ENCODE measurements around the gene NEO1.

Gene NEO1

DNA sequence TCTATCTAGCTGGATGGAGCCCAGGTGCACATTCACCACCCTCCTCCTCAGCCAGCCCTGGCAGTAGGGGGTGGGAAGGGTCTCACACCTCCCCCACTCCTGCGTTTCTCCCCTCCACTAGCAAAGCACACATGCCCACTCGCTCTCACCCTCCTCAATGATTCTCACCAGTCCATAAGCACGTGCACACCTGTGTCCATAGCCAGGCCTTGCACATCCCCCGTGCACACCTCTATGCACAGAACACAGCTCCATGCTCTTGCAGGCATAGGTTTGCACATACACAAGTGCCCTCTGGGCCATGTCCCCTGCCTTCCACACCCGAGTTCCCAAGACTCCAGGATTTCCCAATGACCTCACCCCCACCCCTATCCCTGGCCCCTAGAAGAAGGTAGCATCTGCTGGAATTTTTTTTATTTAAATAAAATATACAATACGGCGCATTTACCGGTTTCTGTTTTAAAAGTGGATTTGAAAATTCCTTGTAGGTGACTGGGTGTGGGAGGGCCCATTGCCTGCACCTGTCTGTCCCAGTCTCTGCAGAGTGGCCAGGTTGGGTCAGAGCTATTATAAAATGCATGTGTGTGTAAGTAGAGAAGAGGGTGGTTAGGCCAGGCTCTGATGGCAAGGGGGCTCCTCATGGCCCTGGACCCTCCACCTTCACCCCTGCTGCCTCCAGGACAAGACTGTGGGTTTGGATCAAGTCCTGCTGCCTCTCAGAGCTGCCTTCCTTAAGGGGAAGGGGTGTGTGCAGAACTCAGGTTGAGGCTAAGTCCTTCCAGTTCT is 267.4 kb downstream of the NEO1 start:
- DNase-seq = no peak

DNA sequence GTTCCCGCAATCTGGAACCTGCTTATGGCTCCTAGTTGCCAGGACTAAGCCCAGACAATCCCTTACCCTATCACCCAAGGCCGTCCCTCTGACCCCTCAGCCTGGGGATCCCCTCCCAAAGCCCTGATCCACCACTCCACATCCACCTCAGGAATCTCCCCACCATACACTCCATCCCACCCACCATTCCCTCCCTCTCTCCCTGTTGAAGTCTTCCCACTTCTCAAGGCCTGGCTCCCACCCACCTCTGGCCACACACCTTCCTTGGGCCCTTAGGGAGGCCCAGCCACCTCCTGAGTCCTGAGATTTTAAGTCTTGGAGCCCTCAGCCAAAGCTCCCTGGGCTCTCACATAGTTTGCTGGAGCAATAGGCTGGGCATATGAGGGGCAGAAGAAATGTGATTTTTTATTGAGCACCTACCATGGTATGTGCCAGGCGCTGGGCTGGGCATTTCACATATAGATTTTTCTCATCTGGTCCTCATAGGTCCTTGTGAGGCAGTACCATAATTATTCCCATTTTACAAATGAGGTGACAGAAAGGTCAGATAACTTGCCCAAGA is 268.4 kb downstream of the NEO1 start:
- no peak for DNase-seq

DNA sequence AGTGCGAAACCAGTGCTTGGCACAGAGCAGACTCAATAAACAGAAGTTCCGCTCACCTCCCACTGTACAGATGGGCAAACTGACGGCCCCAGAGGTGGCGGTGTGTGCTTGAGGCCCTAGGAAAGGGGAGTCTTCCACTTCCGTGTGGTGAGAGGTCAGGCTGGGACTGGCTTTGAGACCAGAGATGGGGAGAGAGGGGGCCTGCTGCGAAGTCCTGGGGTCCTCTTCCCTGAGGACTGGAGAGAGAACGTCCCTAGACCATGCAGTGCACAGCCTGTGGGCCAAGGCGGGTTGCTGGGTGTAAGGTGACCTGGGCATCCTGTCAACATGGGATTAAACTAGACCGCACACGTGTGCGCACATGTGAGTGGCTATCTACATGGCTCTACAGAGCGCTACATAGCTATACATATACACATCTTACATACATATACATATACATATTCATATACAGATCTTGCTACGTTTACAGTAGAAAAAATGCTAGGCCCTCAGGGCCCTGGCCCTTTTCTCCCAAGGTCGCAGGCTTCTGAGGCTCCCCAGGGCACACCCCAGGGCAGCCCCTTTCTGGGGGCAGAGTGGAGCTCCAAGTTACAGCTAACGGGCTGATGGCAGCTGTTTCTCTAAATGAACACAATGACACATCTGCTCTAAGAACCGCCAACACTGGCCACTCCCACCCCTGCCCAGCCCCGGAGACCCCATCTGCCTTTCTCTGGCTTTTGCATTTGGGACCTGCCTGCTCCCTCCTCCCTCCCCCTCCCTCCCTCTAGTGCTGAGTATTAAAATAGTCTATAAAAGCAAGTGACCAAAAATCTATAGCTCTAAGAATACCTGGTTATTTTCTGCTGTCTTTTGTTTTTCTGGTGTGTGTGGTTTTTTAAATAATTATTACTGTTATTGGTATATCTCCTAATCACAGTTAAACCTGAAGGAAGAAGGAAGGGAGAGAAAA is 269.5 kb downstream of the NEO1 start:
- DNase-seq = no peak

DNA sequence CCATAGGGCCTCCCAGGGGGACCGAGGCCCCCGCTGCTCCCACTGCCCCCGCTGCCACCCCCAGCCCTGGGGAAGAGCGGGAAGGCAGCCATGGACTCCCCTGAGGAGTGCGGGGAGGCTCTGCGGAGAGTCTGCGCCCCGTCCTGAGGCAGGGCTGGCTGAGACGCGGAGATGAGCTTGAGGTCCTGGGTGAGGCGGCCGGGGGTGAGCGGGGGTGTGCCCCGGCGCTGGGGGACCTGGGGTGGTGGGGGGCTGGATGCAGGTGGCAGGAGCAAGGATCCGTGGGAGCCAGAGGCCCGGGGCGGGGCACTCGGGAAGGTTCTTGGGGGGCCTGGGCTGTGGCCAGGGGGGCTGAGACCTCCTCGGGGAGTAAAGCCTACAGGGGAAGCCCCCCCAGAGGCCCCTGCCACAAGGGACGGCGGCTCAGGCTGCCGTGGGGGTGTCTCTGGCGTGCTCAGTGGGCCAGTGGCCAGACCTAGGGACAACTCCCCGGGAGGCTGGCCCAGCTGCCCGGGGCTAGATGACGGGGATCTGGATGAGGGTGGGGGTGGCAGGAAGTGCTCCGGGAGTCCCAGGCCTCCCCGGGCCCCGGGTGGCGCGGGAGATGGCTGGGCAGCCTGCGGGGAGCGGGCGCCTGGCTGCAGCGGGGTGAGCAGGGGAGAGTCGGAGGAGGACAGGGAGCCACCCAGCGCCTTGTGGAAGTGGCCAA is 270.6 kb downstream of the NEO1 start:
- no peak for DNase-seq

DNA sequence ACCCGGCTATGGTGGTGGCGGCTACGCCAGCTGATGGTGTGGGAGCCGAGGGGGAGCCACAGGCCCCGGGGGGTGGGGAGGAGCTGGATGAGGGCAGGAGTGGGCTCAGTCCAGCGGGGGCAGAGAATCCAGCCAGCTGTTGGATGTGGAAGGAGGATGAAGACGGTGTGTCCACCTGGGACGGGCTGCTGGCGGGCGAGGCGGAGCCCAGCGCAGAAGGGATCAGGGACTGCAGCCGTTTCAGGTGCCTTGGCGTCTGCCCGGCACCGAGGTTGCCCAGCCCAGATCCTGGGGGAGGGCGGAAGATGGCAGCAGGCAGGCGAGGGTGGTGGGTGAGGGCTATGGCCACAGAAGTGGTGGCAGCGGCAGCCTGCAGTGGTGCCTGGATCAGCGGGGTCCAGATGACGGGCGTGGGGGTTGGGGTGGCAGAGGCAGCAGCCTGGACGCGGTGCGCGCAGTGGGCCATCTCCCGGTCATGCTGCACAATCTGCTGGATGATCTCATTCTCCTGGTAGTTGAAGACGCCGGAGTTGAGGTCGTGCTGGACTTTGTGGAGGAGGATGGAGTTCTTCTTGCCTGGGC is 271.2 kb downstream of the NEO1 start:
- no peak for DNase-seq

DNA sequence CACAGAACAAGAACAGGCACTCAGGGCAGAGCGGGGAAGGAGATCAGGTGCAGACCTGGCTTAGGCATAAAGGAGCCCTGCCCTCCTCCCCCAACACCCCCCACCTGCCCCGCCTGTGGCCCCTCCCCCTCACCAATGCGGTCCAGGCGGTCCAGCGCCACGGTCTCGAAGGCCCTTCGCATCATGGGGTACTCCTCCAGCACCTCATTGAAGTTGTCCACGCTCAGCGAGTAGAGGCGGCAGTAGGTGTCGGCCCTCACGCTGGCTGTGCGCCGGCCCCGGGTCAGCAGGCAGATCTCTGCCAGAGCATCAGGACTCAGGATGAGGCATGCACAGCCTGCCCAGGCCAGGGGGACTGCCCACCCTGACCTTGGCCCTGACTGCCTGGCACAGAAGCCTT is 271.7 kb downstream of the NEO1 start:
- no peak for DNase-seq

DNA sequence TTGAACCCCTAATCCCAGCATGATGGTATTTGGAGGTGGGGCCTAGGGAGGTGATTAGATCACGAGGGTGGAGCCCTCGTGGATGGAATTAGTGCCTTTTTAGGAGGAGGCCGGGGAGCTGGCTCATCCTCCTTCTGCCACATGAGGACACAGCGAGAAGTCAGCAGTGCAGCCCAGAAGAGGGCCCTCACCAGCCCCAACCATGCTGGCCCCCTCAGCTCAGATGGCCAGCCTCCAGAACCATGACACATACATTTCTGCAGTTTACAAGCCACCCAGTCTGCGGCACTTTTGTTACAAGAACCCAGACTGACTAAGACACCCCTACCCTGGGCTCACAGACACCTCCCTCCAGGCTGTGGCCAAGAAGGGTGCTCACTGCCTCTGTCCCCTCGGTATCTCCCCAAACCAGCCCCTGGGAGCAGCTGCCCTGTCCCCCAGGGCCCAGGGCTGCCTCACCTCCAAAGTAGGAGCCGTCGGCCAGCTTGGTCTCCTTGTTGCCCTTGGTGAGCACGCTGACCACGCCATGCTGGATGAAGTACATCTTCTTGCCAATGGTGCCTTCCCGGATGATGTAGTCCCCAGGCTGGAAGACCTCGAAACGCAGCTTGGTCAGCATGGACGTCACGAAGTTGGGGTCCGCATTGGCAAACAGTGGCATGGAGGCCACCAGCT is 272.4 kb downstream of the NEO1 start:
- DNase-seq = no peak

DNA sequence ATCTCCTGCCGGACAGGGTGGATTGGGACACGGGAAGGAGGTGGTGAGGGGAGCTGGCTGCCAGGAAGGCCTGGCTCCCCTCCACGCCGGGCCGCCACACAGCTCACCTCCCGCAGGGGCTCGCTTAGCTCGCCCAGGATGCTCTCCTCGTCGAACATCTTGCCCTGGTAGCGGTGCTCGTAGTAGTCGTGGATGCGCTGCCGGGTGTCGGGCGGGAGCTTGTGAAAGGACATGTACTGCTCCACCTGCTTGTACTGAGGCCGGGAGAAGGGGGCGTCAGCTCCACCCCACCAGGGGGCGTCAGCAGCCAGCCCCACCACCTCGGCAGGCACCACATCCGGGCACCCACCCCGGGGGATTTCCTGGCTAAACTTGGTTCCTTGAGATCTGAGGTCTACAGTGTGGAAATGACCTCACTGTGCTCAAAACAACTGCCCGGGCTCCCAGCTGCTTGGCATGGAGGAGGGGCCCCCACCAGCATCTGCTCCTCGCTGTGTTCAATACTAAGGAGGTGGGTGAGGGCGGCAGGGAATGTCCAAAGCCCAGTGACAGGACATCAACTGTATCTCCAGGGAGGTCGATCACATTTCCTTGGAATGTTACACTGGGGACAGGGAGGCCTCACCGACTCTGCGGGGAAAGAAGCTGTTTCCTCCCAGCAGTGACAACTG is 273.1 kb downstream of the NEO1 start:
- DNase-seq = no peak

DNA sequence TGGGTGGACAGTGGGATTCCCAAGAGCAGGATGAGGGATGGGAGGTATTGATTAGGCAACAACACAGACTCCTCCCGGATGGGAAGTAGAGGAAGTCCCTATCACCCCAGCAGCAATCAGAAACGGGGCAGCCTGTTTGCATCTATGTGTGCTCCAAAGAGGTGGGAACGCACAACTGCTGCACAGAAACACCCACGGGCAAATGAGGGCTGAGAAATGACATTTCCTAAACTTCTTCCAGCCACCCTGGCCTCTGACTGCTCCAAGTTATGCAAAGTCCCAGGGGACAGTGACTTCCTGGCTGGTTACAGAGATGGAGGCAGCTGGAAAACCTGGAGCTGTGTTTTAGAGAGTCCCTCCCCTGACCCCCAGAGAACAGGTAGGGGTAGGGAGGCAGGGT is 273.9 kb downstream of the NEO1 start:
- DNase-seq = no peak

DNA sequence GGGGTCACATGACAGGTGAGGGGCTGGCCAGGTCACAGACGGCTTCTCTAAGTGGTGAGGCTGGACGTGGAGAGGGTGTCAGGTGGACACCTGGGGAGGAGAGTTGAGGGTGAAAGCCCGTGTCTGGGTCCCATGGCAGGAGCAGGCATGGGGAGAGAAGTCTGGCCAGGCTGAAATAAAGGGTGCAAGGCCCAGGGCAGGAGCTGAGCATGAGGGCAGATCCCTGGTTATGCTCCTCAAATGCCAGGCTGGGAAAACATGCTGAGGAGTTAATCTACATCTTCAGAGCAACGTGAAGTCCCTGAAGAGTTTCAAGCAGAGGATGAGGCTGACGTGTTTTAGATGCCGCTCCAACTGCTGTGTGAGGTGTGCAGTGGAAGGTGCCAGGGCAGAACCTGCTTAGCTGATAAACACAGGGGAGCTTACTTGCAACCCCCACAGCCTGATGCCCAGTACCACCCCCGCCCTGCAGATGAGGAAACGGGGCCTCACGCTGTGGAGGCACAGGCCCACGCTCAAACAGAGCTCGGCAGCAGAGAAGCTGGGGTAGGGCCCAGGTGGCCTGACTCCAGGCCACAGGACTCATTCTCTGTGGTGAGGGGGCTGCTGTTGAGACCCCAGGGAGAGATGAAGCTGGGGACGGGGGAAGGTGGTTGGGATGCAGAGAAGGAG is 276.0 kb downstream of the NEO1 start:
- DNase-seq = no peak

DNA sequence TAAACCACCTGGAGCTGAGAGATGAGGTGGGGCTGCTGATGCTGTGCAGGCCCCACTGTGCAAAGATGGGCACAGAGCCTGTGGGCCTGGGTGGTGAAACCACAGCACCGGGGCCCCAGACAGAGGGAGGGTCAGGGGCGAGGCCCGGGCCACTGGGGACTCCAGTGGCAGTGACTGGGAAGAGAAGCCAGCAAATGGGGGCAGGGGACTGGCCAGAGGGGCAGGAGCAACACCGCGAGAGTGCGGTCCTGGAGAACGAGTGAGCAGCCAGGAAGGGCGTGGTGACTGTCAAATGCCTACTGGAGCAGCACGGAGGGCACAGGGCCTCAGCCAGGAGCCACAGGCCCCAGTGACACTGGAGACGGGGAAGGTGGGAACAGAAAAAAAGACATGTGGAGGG is 276.7 kb downstream of the NEO1 start:
- DNase-seq = no peak

DNA sequence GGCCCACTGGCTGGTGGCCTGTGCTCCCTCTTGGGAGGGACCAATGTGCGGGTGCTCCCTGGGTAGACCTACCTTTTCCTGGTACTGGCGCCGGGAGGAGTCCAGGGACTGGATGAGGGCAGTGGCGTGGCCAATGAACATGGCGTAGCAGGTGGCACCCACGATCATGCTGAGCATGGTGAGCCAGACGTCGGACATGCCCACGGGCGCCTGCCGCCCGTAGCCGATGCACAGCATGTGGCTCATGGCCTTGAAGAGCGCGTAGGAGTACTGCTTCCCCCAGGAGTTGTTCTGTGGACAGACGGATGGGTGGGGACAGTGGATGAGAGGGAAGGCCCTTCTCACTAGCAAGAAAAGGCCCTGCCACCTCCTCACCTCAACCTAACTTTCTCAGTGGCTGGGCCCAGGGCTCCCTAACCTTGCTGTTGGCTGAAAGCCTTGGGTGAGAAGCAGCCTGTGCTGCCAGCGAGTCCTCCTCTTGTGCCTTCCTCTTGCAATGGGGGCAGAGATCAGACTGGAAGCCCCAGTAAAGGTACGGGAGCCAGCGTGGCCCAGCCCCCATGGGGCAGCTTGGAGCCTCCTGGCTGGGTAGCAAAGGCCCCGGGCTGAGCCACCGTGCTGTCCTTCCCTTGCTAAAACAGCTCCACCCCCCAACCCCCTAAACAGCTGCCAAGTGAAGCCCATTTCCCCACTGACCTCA is 277.4 kb downstream of the NEO1 start:
- DNase-seq = no peak

DNA sequence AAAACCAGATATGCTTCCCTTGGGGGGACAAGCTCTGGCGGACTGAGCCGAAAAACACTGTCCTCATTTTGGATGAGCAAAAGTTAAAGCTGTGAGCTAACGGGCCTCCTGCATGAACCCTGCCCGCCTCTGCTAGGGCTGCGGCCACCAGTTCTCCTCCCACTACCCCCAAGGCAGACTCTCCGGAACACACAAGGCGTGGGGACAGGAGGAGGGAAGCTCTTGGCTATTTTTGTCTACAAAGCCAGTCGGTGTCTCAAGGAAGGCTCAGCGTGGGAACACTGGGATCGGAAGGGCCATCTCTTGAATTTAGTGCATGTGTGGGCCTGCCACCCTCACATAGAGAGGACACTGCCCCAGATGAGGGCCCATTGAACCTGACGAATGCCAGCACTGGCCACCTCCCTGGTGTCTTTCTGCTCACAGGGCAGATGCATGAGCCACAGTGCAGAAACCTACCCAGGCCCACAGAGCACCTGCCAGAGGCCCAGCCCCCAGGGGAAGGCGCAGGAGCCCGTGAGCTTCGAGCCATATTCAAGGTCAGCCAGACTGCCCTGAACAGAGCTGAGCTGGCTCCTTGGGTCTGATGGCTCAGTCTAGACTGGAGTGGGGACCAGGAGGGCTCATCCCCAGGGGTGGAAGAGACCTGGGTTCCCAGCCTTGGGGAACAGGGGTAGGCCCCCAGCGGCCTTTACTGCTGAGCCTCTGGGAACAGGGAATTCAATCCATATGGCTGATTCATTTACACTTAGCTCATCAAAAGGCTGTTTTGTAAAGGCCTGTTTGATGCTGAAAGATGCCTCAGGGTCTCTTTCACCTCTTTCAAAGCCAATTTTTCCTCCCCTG is 278.2 kb downstream of the NEO1 start:
- DNase-seq = no peak

DNA sequence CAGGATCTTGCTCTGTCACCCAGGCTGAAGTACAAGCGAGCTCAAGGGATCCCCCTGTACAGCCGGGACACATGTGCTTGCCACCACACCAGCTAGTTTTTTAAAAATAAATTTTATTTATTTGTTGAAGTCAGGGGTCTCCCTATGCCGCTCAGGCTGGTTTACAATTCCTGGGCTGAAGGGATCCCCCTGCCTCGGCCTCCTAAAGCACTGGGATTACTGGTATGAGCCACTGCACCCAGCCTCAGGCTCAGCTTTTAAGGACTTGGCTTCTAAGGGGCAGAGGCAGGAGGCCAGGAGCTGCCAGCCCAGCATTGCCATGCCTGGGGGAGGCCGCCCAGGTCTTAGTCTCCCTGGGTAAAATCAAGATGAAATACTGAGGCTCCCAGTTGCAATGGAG is 279.2 kb downstream of the NEO1 start:
- no peak for DNase-seq

DNA sequence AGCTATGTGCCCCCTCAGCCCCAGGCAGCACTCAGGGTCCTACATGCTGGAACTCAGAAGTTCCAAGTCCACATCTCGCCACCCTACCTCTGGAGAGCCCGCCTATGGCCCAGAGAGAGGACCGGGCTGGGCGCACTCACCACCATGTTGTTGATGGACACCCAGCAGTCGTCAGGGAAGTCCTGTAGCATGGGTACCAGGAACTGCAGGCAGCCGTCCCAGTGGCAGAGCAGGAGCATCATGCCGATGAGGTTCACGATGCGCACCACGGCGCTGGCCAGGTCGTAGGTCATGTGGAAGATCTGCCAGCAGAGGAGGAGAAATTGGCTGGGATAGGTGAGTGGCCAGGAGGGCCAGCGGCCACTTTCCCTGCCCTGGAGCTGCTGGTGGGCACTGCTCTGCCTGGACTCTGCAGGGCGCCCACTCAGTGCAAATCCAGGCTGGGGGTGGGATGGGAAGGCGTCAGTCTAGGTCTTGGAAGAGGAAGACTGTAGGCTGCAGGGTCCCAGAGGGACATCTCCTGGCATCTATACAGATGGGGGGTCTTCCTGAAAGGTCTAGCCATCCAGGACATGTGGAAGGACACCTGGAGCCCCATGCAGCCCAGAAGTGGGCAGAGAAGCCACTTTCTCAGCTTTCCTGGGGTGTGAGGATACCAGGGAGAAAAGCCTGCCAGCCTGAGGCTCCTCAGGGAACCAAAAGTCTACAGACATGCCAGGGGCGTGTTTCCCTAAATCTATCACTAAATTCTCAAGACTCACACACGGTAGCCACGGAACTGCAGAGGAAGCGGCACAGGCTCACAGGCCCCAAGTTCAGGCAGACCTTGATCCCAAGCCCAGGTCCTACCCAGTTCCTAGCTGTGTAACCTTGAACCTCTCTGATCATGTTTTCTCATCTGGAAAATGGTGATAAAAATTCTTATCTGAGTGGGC is 280.0 kb downstream of the NEO1 start:
- DNase-seq = no peak

DNA sequence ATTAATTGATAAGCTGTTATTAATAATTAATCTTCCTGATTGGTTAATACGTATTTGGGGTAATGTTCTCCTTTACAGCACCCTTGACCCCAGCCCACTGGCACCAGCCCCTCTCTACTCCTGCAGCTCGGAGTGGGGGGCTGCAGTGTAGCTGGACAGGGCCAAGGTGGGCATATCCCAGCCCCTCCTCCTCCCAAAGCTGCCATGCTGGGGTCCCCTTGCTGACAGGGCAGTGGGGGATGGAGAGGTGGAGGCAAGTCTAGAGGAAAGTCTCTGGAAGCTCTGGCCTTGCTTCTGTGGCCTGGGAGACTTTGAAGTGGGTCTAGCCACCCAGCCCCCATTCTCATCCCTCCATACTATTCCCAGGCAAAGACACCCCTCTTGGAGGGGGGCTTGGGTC is 280.7 kb downstream of the NEO1 start:
- DNase-seq = no peak

DNA sequence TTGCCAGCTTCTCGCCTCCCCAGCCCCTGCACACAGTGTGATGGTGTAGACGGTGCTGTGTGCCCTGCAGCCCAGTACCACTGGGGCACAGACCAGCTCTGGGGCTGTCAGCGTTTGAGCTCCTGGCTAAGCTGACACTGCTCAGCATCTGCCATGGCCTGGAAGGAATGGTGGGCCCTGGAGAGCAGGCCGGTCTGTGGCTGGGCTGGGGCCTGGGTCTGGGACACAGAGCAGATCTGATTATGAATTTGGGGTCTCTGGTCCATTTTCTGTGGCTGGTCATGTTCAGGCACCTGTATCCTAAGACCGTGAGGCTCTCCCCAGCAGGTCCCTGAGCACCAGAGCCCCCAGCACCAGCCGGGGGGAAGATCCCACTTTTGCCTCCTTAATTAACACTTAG is 281.8 kb downstream of the NEO1 start:
- no peak for DNase-seq

DNA sequence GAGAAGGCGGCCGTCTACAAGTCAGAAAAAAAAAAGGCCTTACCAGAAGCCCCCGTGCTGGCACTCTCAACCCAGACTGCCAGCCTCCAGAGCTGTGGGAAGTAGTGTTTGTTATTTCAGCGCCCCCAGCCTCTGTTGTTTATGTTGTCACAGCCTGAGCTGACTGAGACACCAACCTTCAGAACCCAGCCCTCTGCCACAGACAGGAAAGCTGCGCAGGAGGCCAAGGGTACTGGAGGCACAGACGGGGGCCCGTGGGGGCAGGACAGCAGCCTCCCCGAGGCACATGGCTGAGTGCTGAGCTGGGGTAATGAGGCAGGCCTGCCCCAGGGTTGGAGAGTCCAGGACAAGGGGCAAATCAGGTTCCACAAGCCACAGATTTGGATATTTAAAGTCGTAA is 282.8 kb downstream of the NEO1 start:
- no peak for DNase-seq
